NB4 (cell line): ENCODE results near the gene MFSD6.

Source experiments
- CTCF ChIP-seq: IDR thresholded peaks from one replicate; pipeline ENCODE4 v1.5.1; 2012; ENCODE audit warnings: low read depth, low read length
- MAX ChIP-seq: IDR thresholded peaks from 2 replicates; pipeline ENCODE4 v1.6.1; 2011; ENCODE audit warnings: low read depth, low read length
- MYC ChIP-seq: IDR thresholded peaks from 2 replicates; pipeline ENCODE4 v1.6.1; 2011; ENCODE audit warnings: low read depth, low read length
- POLR2A ChIP-seq: IDR thresholded peaks from 2 replicates; pipeline ENCODE4 v1.6.1; 2011; ENCODE audit warnings: mild to moderate bottlenecking; ENCODE audit not compliant: insufficient read length; ENCODE audit errors: extremely low read depth

- TF ChIP-seq CTCF (no peak), POLR2A (no peak), MAX (no peak), MYC (no peak)
These were observed 901 bp upstream of the MFSD6 start for GRCh38 chr2:190407246-190407661.
